ENCODE measurements around the gene TOMM70. TPM values are rescaled to one million over a fixed set of nuclear protein-coding genes. Genes with fewer than 3 reads are reported as not detected.

Gene TOMM70
- total and polyA plus RNA-seq, 2 of the 8 experiments (the other 6 are each of a cell fraction or from before 2014, with no cell fraction given), result 10.9 to 52.1 TPM

GRCh38 chr3:100436951-100437350 lies 36.1 kb upstream of the TOMM70 start:
- FAIRE-seq (no peak), DNase-seq (ENCODE audit: low read depth in 1 of 2, low spot score in 2 of 2) (no peak)
- Histone ChIP-seq H3K79me2 (ENCODE audit: control insufficient read depth in 1 of 2, insufficient read depth in 2 of 2, low read length in 2 of 2) (no peaks in the 10 kb centered on the region), H4K91ac (replicated peaks; ENCODE audit: insufficient read length, low read length) (no peak overlapping the region), H3K9me3 (ENCODE audit: insufficient read depth in 2 of 2, low read depth in 1 of 2, low read length in 1 of 2) (no peaks in the 10 kb centered on the region), H3K36me3 (ENCODE audit: control insufficient read depth in 2 of 4, insufficient read depth in 4 of 4, low read length in 3 of 4) (no peaks in the 10 kb centered on the region; a peak in 1 of 8 replicates), H3K14ac (ENCODE audit: insufficient read length) (no peak overlapping the region), H3K79me1 (ENCODE audit: low read depth, low read length) (no peaks in the 10 kb centered on the region; the same call in 1 of the 2 replicates), H3K27me3 (replicated peaks in 1 of 4; ENCODE audit: control insufficient read depth in 3 of 4, extremely low read depth in 1 of 4, insufficient read depth in 3 of 4, low read length in 3 of 4) (no peaks in the 10 kb centered on the region), H3K4me2 (ENCODE audit: insufficient read depth in 1 of 2, low read depth in 2 of 2, low read length in 2 of 2) (no peak overlapping the region), H2AFZ (ENCODE audit: low read length) (no peak overlapping the region), H4K20me1 (replicated peaks in 1 of 2; ENCODE audit: control insufficient read depth in 1 of 2, insufficient read depth in 2 of 2, low read length in 2 of 2) (no peaks in the 10 kb centered on the region), H3K23me2 (ENCODE audit: low read depth, low read length) (no peaks in the 10 kb centered on the region), H2BK5ac (ENCODE audit: low read depth, low read length) (no peak overlapping the region), H3K9ac (replicated peaks in 1 of 4; ENCODE audit: extremely low read depth in 1 of 4, low read depth in 3 of 4, low read length in 3 of 4) (no peak overlapping the region), H3K4me3 (ENCODE audit: extremely low read depth in 1 of 4, insufficient read depth in 2 of 4, low read depth in 3 of 4, low read length in 4 of 4) (no peak overlapping the region), H2AK5ac (ENCODE audit: low read depth, low read length) (no peak overlapping the region), H3K27ac (ENCODE audit: low read depth, low read length) (no peak overlapping the region), H3K56ac (replicated peaks; ENCODE audit: insufficient read length, low read depth, low read length) (no peak overlapping the region), H2BK20ac (ENCODE audit: low read length) (no peak overlapping the region), H3K4ac (replicated peaks; ENCODE audit: insufficient read length, low read depth, low read length) (no peak overlapping the region), H4K5ac (ENCODE audit: insufficient read length, low read depth, low read length) (no peak overlapping the region), H3K18ac (ENCODE audit: extremely low read depth, low read length) (no peak overlapping the region), H2BK120ac (replicated peaks; ENCODE audit: low read depth, low read length) (no peak overlapping the region), H4K8ac (ENCODE audit: extremely low read depth, insufficient read depth, low read length) (no peak overlapping the region), H2BK12ac (ENCODE audit: low read depth, low read length) (no peak overlapping the region), H3K4me1 (replicated peaks in 1 of 4; ENCODE audit: control insufficient read depth in 3 of 4, insufficient read depth in 4 of 4, low read length in 3 of 4) (no peaks in the 10 kb centered on the region), H2BK15ac (ENCODE audit: low read length) (no peak overlapping the region), H3K23ac (ENCODE audit: insufficient read length) (no peak overlapping the region)
- ChIA-PET POLR2A (ENCODE audit: partially characterized antibody) (interaction anchor here (0.5 to 1.4 kb wide), 6 partner anchors 12 to 56 kb away, joined by 3 to 7 read pairs (median 3); partner anchors contain the start of genes LNP1, TMEM45A and TOMM70), CTCF (ENCODE audit: partially characterized antibody) (interaction anchor here (0.8 to 2.6 kb wide), 6 partner anchors 9 to 154 kb away, joined by 3 to 8 read pairs (median 4); partner anchors contain the start of genes LNP1 and TOMM70)
- WGBS, 2 experiments (ENCODE audit: extremely low coverage in 1 of 2, insufficient coverage in 1 of 2, insufficient read length in 1 of 2, insufficient replicate concordance in 2 of 2, low coverage in 1 of 2, low lambda C conversion rate in 2 of 2, missing lambda C conversion rate in 1 of 2), result 90% methylated on average over 2 of the region's 2 CpGs; no CpG with 5 or more reads in 1 of the 2 experiments
- TF ChIP-seq TAF1 (IDR thresholded peaks at IDR 0.05; ENCODE audit: low read depth, low read length) (no peak), POU5F1 (IDR thresholded peaks at IDR 0.05; ENCODE audit: low read depth, low read length) (no peak), BCL11A (IDR thresholded peaks at IDR 0.05; ENCODE audit: low read depth in 2 of 2, low read length in 2 of 2) (no peak), ASH2L (IDR thresholded peaks at IDR 0.05; ENCODE audit: low read length) (no peak), POLR2AphosphoS5 (IDR thresholded peaks at IDR 0.05; ENCODE audit: low read depth, low read length) (no peak), FOSL1 (IDR thresholded peaks at IDR 0.05; ENCODE audit: insufficient read depth, low read depth, low read length) (no peak), E2F6 (IDR thresholded peaks at IDR 0.05) (no peak), CEBPB (IDR thresholded peaks at IDR 0.05; ENCODE audit: low read depth, low read length) (no peak), CHD2 (IDR thresholded peaks at IDR 0.05; ENCODE audit: low read length) (no peak), SAP30 (IDR thresholded peaks at IDR 0.05; ENCODE audit: insufficient read depth, insufficient replicate concordance, low read length) (no peak), RBBP5 (IDR thresholded peaks at IDR 0.05; ENCODE audit: borderline replicate concordance, low read depth, low read length) (no peak), JUN (IDR thresholded peaks at IDR 0.05; ENCODE audit: low read depth, low read length) (no peak)

All from H1 (cell line).